Measurements from ENCODE around the gene GPSM3.

DNA sequence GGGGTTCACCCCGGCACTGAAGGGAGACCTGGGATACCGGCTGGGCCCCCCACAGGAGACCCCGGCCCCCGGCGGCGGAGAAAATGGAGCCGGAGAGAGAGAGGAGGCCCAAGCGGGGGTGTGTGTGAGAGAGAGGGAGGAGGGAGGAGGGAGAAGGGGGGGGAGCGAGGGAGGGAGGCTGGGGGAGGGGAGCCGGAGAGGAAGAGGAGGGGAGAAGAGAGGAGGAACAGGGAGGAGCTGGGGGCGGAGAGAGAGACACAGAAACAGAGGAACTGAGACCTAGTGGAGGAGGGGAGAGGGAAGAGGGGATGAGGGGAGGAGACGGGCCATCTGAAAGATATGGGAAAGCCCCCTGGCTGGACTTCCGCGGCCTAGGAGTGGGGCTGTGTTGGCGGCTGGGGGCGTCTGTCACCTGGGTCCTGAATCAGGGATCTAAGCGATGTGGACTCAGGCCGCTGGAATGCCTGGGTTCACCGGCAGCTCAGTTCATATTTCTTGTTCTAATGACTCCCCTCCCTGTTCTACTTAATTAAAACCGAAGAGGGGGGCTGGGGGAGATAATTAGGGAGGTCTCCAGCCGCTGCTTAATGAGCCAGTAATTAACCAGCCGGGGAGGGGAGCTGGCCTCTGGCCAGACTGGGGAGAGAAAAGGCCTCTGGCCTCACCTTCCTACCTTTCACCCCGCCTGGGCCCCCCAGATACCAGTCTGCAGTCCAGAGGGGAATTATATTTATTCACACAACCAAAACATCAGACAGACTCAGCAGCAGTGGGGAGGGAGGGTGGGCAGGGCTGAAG, 2.2 kb downstream of the GPSM3 start, which contains the start of gene PBX2:
- TF ChIP-seq EZH2 (IDR thresholded peaks at IDR 0.05; ENCODE audit: insufficient read depth, poor library complexity, severe bottlenecking) (no peak), EZH2phosphoT487 (IDR thresholded peaks at IDR 0.05; ENCODE audit: insufficient read depth, low read depth) (no peak)

All from GM23248 (cell line).